ENCODE data around the gene KRT3.

The KRT3 gene

GRCh38 chr12:52821826-52822660, 26.1 kb upstream of the KRT3 start:
- TF ChIP-seq CTCF (IDR thresholded peaks at IDR 0.05; ENCODE audit: low read depth, low read length): no peak
- DNase-seq (ENCODE audit: low read depth, low spot score): no peak

GRCh38 chr12:52821071-52821730, 25.3 kb upstream of the KRT3 start:
- no peak overlapping the region for H3K4me3 ChIP-seq (ENCODE audit: low read depth, low read length)
- no peak for TF ChIP-seq CTCF (IDR thresholded peaks at IDR 0.05; ENCODE audit: low read depth, low read length)
- DNase-seq (ENCODE audit: low read depth, low spot score): no peak
- in situ Hi-C loops (cut with HindIII; ENCODE audit: low sequenced_read_pairs): no loop called here

More at GRCh38 chr12:52821826-52822660, 26.1 kb upstream of the KRT3 start:
- in situ Hi-C loops (cut with HindIII; ENCODE audit: low sequenced_read_pairs): no loop called here
- no peak overlapping the region for H3K4me3 ChIP-seq (ENCODE audit: low read depth, low read length)

GRCh38 chr12:52820521-52820920, 24.6 kb upstream of the KRT3 start:
- DNase-seq (ENCODE audit: low read depth, low spot score): no peak
- no peak overlapping the region for H3K4me3 ChIP-seq (ENCODE audit: low read depth, low read length)
- in situ Hi-C loops (cut with HindIII; ENCODE audit: low sequenced_read_pairs): no loop called here
- TF ChIP-seq CTCF (IDR thresholded peaks at IDR 0.05; ENCODE audit: low read depth, low read length): no peak

GRCh38 chr12:52819731-52820510, 24.0 kb upstream of the KRT3 start:
- no peak for TF ChIP-seq CTCF (IDR thresholded peaks at IDR 0.05; ENCODE audit: low read depth, low read length)
- no peak for DNase-seq (ENCODE audit: low read depth, low spot score)
- in situ Hi-C loops (cut with HindIII; ENCODE audit: low sequenced_read_pairs): no loop called here
- H3K4me3 ChIP-seq (ENCODE audit: low read depth, low read length): no peak overlapping the region

- DNase-seq (ENCODE audit: low read depth, low spot score): no peak
- in situ Hi-C loops (cut with HindIII; ENCODE audit: low sequenced_read_pairs): no loop called here
- no peak for TF ChIP-seq CTCF (IDR thresholded peaks at IDR 0.05; ENCODE audit: low read depth, low read length)
Measured at GRCh38 chr12:52818887-52819420, 23.0 kb upstream of the KRT3 start.

GRCh38 chr12:52818388-52818787, 22.5 kb upstream of the KRT3 start:
- no peak for DNase-seq (ENCODE audit: low read depth, low spot score)
- in situ Hi-C loops (cut with HindIII; ENCODE audit: low sequenced_read_pairs): no loop called here
- no peak overlapping the region for H3K4me3 ChIP-seq (ENCODE audit: low read depth, low read length)
- TF ChIP-seq CTCF (IDR thresholded peaks at IDR 0.05; ENCODE audit: low read depth, low read length): no peak

More at GRCh38 chr12:52818887-52819420, 23.0 kb upstream of the KRT3 start:
- no peak overlapping the region for H3K4me3 ChIP-seq (ENCODE audit: low read depth, low read length)

Data from astrocyte of the spinal cord (primary cell).